H1 (cell line): ENCODE data around the gene DNAJB11.

ENCODE experiments used
- CEBPB ChIP-seq: IDR thresholded peaks from 2 replicates; pipeline ENCODE4 v1.6.1; 2012; ENCODE audit warnings: low read depth, low read length
- CREB1 ChIP-seq: IDR thresholded peaks from 2 replicates; pipeline ENCODE4 v1.6.1; 2012; ENCODE audit warnings: inconsistent platforms
- CTCF ChIP-seq, 3 experiments: IDR thresholded peaks; 1 replicate in 2 of 3; 2 replicates in 1 of 3; pipeline versions ENCODE4 v1.5.1 to v1.6.1; 2011; ENCODE audit warnings: low read length in 3 of 3, mild to moderate bottlenecking in 3 of 3, inconsistent platforms in 2 of 3, low read depth in 1 of 3, moderate library complexity in 1 of 3; ENCODE audit not compliant: insufficient read depth in 1 of 3; ENCODE audit errors: control extremely low read depth in 1 of 3
- EP300 ChIP-seq, 2 experiments: IDR thresholded peaks; 1 replicate in 1 of 2; 2 replicates in 1 of 2; pipeline ENCODE4 v1.6.1; 2011 to 2012; ENCODE audit warnings: low read depth in 2 of 2, low read length in 2 of 2, mild to moderate bottlenecking in 2 of 2, borderline replicate concordance in 1 of 2, inconsistent platforms in 1 of 2, moderate library complexity in 1 of 2
- EZH2 ChIP-seq: fragments of 200-600 bp; sonication (generic); IDR thresholded peaks from 2 replicates; pipeline ENCODE4 v1.7.1; 2012; ENCODE audit warnings: low read depth, mild to moderate bottlenecking, moderate library complexity, low read length, inconsistent platforms; ENCODE audit not compliant: severe bottlenecking
- GABPA ChIP-seq: IDR thresholded peaks from 2 replicates; pipeline ENCODE4 v1.6.1; 2011; ENCODE audit warnings: mild to moderate bottlenecking, low read length, moderate library complexity, borderline replicate concordance; ENCODE audit not compliant: insufficient read depth
- MAFK ChIP-seq: IDR thresholded peaks from 2 replicates; pipeline ENCODE4 v1.6.1; 2012; ENCODE audit warnings: low read depth, mild to moderate bottlenecking, improper control_type of control experiment, low read length
- POLR2A ChIP-seq, 2 experiments: IDR thresholded peaks; 1 replicate in 1 of 2; 2 replicates in 1 of 2; pipeline ENCODE4 v1.6.1; 2011; ENCODE audit warnings: low read depth in 2 of 2, low read length in 2 of 2, mild to moderate bottlenecking in 2 of 2; ENCODE audit errors: control extremely low read depth in 1 of 2
- RAD21 ChIP-seq, 2 experiments: IDR thresholded peaks in 1 of 2; conservative IDR thresholded peaks in 1 of 2; 2 replicates each; pipeline ENCODE4 v1.6.1; 2011; ENCODE audit warnings: low read depth in 2 of 2, low read length in 2 of 2, improper control_type of control experiment in 1 of 2, inconsistent platforms in 1 of 2, mild to moderate bottlenecking in 1 of 2, moderate library complexity in 1 of 2
- SP1 ChIP-seq: IDR thresholded peaks from 2 replicates; pipeline ENCODE4 v1.6.1; 2011; ENCODE audit warnings: low read depth, low read length
- TAF1 ChIP-seq: IDR thresholded peaks from 2 replicates; pipeline ENCODE4 v1.6.1; 2011; ENCODE audit warnings: mild to moderate bottlenecking, low read depth, low read length
- ZNF274 ChIP-seq: IDR thresholded peaks from 2 replicates; pipeline ENCODE4 v1.7.0; 2012; ENCODE audit warnings: low read length, borderline replicate concordance; ENCODE audit errors: extremely low read depth
- TF ChIP-seq, protein P1 (sequence below): IDR thresholded peaks from 2 replicates; pipeline ENCODE4 v1.6.1; 2012; ENCODE audit warnings: low read length, inconsistent platforms
- TF ChIP-seq, protein P2 (sequence below): IDR thresholded peaks from 2 replicates; pipeline ENCODE4 v1.6.1; 2011; ENCODE audit warnings: low read length, improper control_type of control experiment

DNA sequence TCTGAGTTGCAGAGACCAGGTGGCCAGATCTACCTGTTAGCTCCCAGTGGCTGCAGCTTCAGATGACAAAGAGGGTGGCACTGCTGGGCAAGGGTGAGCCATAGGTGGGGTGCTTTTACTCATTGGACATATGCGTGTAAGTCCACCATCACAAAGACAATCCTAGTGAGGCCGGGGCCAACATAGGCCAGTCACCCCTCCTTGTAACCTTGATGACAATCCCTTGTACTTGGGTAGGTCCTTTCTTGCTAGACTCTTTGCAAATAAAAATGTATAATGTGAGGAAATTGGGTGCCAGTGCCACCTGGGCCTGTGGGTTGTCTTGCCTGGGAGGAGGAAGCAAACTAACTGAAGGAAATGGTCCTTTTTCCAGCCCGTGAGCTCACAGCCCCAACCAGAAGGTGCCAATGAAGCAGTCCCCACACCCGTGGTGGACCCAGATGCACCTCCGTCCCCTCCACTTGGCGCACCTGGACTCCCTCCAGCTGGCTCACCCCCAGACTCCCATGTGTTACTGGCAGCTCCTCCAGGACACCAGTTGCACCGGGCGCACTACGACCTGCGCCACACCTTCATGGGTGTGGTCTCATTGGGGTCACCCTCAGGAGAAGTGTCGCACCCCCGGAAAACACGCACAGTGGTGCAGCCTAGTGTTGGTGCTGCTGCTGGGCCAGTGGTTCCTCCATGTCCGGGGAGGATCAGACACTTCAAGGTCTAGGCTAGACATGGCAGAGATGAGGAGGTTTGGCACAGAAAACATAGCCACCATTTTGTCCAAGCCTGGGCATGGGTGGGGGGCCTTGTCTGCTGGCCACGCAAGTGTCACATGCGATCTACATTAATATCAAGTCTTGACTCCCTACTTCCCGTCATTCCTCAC lies 49.9 kb downstream of the DNAJB11 start:
- no peak for TF ChIP-seq CTCF (IDR thresholded peaks at IDR 0.05; ENCODE audit: control extremely low read depth in 1 of 3, insufficient read depth in 1 of 3, low read depth in 1 of 3, low read length in 3 of 3)
- TF ChIP-seq SP1, result no peak
- TF ChIP-seq RAD21 (IDR thresholded peaks at IDR 0.05 in 1 of 2, conservative IDR thresholded peaks at IDR 0.05 in 1 of 2; ENCODE audit: low read depth in 2 of 2, low read length in 2 of 2), result no peak
- TF ChIP-seq ZNF274, result no peak
- TF ChIP-seq EP300 (IDR thresholded peaks at IDR 0.05; ENCODE audit: borderline replicate concordance in 1 of 2, low read depth in 2 of 2, low read length in 2 of 2), result no peak
- no peak for TF ChIP-seq CEBPB
- TF ChIP-seq POLR2A (IDR thresholded peaks at IDR 0.05; ENCODE audit: control extremely low read depth in 1 of 2, low read depth in 2 of 2, low read length in 2 of 2), result no peak
- TF ChIP-seq CREB1, result no peak
- TF ChIP-seq MAFK, result no peak
- TF ChIP-seq, protein P1, sequence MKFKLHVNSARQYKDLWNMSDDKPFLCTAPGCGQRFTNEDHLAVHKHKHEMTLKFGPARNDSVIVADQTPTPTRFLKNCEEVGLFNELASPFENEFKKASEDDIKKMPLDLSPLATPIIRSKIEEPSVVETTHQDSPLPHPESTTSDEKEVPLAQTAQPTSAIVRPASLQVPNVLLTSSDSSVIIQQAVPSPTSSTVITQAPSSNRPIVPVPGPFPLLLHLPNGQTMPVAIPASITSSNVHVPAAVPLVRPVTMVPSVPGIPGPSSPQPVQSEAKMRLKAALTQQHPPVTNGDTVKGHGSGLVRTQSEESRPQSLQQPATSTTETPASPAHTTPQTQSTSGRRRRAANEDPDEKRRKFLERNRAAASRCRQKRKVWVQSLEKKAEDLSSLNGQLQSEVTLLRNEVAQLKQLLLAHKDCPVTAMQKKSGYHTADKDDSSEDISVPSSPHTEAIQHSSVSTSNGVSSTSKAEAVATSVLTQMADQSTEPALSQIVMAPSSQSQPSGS, result no peak
- TF ChIP-seq, protein P2, sequence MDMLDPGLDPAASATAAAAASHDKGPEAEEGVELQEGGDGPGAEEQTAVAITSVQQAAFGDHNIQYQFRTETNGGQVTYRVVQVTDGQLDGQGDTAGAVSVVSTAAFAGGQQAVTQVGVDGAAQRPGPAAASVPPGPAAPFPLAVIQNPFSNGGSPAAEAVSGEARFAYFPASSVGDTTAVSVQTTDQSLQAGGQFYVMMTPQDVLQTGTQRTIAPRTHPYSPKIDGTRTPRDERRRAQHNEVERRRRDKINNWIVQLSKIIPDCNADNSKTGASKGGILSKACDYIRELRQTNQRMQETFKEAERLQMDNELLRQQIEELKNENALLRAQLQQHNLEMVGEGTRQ, result no peak
- TF ChIP-seq EZH2, result no peak
- TF ChIP-seq GABPA, result no peak
- no peak for TF ChIP-seq TAF1
